GM23338 (cell line): ENCODE data around the gene VPREB3. TPM values are rescaled to one million over a fixed set of nuclear protein-coding genes. Genes with fewer than 3 reads are reported as not detected.

Source experiments
- ATAC-seq: fragments of 200-7000 bp; cut with Tn5 transposase; 3 replicates; pipeline ENCODE4 v1.9.1; 2020
- DNase-seq: peaks from one replicate; pipeline ENCODE4 v3.0.0-alpha.2; 2015; ENCODE audit warnings: low spot score
- H2AFZ ChIP-seq: fragments of 200-600 bp; sonication (generic); 2 replicates; pipeline ENCODE4 v1.8.0; 2016; ENCODE audit warnings: antibody characterized with exemption, mild to moderate bottlenecking, moderate library complexity
- H3F3A ChIP-seq: fragments of 200-600 bp; sonication (generic); replicated peaks from 2 replicates; pipeline ENCODE4 v1.8.0; 2017; ENCODE audit warnings: antibody characterized with exemption, mixed run types, low read depth
- H3K27ac ChIP-seq: fragments of 200-600 bp; sonication (generic); 2 replicates; pipeline ENCODE4 v1.6.1; 2016; ENCODE audit warnings: low read depth
- H3K27me3 ChIP-seq: fragments of 200-600 bp; sonication (generic); 2 replicates; pipeline ENCODE4 v1.8.0; 2016; ENCODE audit warnings: mild to moderate bottlenecking, mixed run types, moderate library complexity; ENCODE audit not compliant: insufficient read depth
- H3K36me3 ChIP-seq: fragments of 200-600 bp; sonication (generic); 2 replicates; pipeline ENCODE4 v1.8.0; 2016; ENCODE audit warnings: mild to moderate bottlenecking; ENCODE audit not compliant: insufficient read depth
- H3K4me1 ChIP-seq: fragments of 200-600 bp; sonication (generic); 2 replicates; pipeline ENCODE4 v1.8.0; 2016; ENCODE audit warnings: mild to moderate bottlenecking, moderate library complexity; ENCODE audit not compliant: insufficient read depth
- H3K4me2 ChIP-seq: fragments of 200-600 bp; sonication (generic); 2 replicates; pipeline ENCODE4 v1.7.1; 2017; ENCODE audit warnings: mixed run types
- H3K4me3 ChIP-seq: fragments of 200-600 bp; sonication (generic); 2 replicates; pipeline ENCODE4 v1.6.1; 2016; ENCODE audit warnings: mixed run types
- H3K79me2 ChIP-seq: fragments of 200-600 bp; sonication (generic); replicated peaks from 2 replicates; pipeline ENCODE4 v1.8.0; 2017; ENCODE audit warnings: mild to moderate bottlenecking; ENCODE audit not compliant: insufficient read depth
- H3K9me2 ChIP-seq: fragments of 200-600 bp; sonication (generic); 2 replicates; pipeline ENCODE4 v1.8.0; 2017; ENCODE audit not compliant: insufficient read depth
- H4K20me1 ChIP-seq: fragments of 200-600 bp; sonication (generic); replicated peaks from 2 replicates; pipeline ENCODE4 v1.8.0; 2017; ENCODE audit warnings: mild to moderate bottlenecking; ENCODE audit not compliant: insufficient read depth
- H3K27ac Mint-ChIP-seq: 2 replicates; pipeline ENCODE4 v1.8.0; 2020; ENCODE audit warnings: inconsistent platforms, mild to moderate bottlenecking, moderate library complexity, mixed read lengths
- H3K27me3 Mint-ChIP-seq: 3 replicates; pipeline ENCODE4 v1.8.0; 2022; ENCODE audit warnings: low read depth, mild to moderate bottlenecking, moderate library complexity, mixed read lengths, inconsistent platforms; ENCODE audit not compliant: insufficient read depth, poor library complexity
- H3K36me3 Mint-ChIP-seq: 3 replicates; pipeline ENCODE4 v1.8.0; 2021; ENCODE audit warnings: low read depth, mild to moderate bottlenecking, inconsistent platforms, moderate library complexity, mixed read lengths
- H3K4me1 Mint-ChIP-seq: 3 replicates; pipeline ENCODE4 v1.8.0; 2020; ENCODE audit warnings: mild to moderate bottlenecking, inconsistent platforms, mixed read lengths
- H3K4me3 Mint-ChIP-seq: 3 replicates; pipeline ENCODE4 v1.8.0; 2021; ENCODE audit warnings: moderate library complexity, mild to moderate bottlenecking, inconsistent platforms, mixed read lengths
- H3K9me3 Mint-ChIP-seq: 3 replicates; pipeline ENCODE4 v1.8.0; 2020; ENCODE audit warnings: moderate library complexity, mild to moderate bottlenecking, inconsistent platforms, mixed read lengths
- CREB1 ChIP-seq: fragments of 250-450 bp; sonication (Bioruptor Pico); IDR thresholded peaks from 2 replicates; pipeline ENCODE4 v1.5.0; 2020; ENCODE audit warnings: low read depth, mild to moderate bottlenecking, moderate library complexity
- EZH2 ChIP-seq: fragments of 200-600 bp; sonication (generic); IDR thresholded peaks from one replicate; pipeline ENCODE4 v1.8.0; 2017; ENCODE audit warnings: antibody characterized with exemption, mild to moderate bottlenecking, low read depth; ENCODE audit not compliant: unreplicated experiment
- EZH2phosphoT487 ChIP-seq: fragments of 200-600 bp; sonication (generic); IDR thresholded peaks from one replicate; pipeline ENCODE4 v1.8.1; 2018; ENCODE audit warnings: antibody characterized with exemption; ENCODE audit not compliant: unreplicated experiment
- JUNB ChIP-seq: IDR thresholded peaks from one replicate; pipeline ENCODE4 v1.6.1; 2016; ENCODE audit warnings: antibody characterized with exemption; ENCODE audit not compliant: unreplicated experiment
- POLR2AphosphoS5 ChIP-seq: IDR thresholded peaks from 2 replicates; pipeline ENCODE4 v1.6.1; 2016; ENCODE audit warnings: antibody characterized with exemption, low read depth
- ZNF114 ChIP-seq: fragments of 250-450 bp; sonication (Bioruptor Pico); IDR thresholded peaks from 2 replicates; pipeline ENCODE4 v1.5.0; 2020; ENCODE audit warnings: mild to moderate bottlenecking, moderate library complexity
- ZNF462 ChIP-seq: fragments of 250-450 bp; sonication (Bioruptor Pico); IDR thresholded peaks from 2 replicates; pipeline ENCODE4 v1.5.0; 2020; ENCODE audit warnings: mild to moderate bottlenecking, moderate library complexity
- polyA plus RNA-seq: library from polyadenylated mRNA; unstranded; fragments of >200 nt; fragmentation: Nextera tagmentation; extraction: Ambion mirVana; gene quantifications from 2 replicates; pipeline ENCODE4 v1.2.1, GENCODE V29; 2016
- total RNA-seq: library from RNA; depleted of rRNA; stranded (reverse); fragments of >200 nt; shearing (Covaris generic); gene quantifications from 2 replicates; pipeline ENCODE4 v1.2.3, GENCODE V29; 2014

VPREB3 gene
- total and polyA plus RNA-seq, 2 experiments from 2014 or later, result 1.1 TPM; not detected in 1

- Mint-ChIP-seq H3K27me3 (no peaks in the 10 kb centered on the region), H3K9me3 (no peaks in the 10 kb centered on the region), H3K4me3 (peak overlapping the region; percentile 78; the same call in 2 of the 3 replicates), H3K27ac (no peak overlapping the region), H3K36me3 (peaks cover 31% of the 10 kb centered on the region), H3K4me1 (peaks cover 4% of the 10 kb centered on the region; the same call in 2 of the 3 replicates)
- Histone ChIP-seq H3K4me3 (no peak overlapping the region), H3K4me1 (peaks cover 7% of the 10 kb centered on the region; the same call in 1 of the 2 replicates), H3K4me2 (no peak overlapping the region), H3F3A (no peaks in the 10 kb centered on the region), H2AFZ (no peak overlapping the region), H3K27ac (no peak overlapping the region), H3K9me2 (no peaks in the 10 kb centered on the region), H4K20me1 (peaks cover 11% of the 10 kb centered on the region), H3K27me3 (no peaks in the 10 kb centered on the region), H3K79me2 (peaks cover 10% of the 10 kb centered on the region), H3K36me3 (peaks cover 13% of the 10 kb centered on the region)
- ATAC-seq, result no peak
- TF ChIP-seq CREB1 (CRISPR knock-in tag) (no peak), ZNF462 (CRISPR knock-in tag) (no peak), JUNB (no peak), EZH2phosphoT487 (no peak), EZH2 (no peak), POLR2AphosphoS5 (no peak), ZNF114 (CRISPR knock-in tag) (no peak)
- DNase-seq, result no peak
Observed at GRCh38 chr22:23714596-23715578, 39.3 kb downstream of the VPREB3 start.
